HL-60 (cell line): ENCODE results near the gene BCAP29.

Source experiments
- CTCF ChIP-seq: IDR thresholded peaks from one replicate; pipeline ENCODE4 v1.5.1; 2011; ENCODE audit warnings: low read length, control low read depth, inconsistent platforms; ENCODE audit not compliant: insufficient read depth
- POLR2AphosphoS5 ChIP-seq: IDR thresholded peaks from 2 replicates; pipeline ENCODE4 v1.6.1; 2012; ENCODE audit warnings: low read depth

- no peak for TF ChIP-seq CTCF
- TF ChIP-seq POLR2AphosphoS5 = no peak
These were observed 34.4 kb downstream of the BCAP29 start for GRCh38 chr7:107614425-107614824.
